Measurements from ENCODE around the gene CRABP2.

The CRABP2 gene

DNA sequence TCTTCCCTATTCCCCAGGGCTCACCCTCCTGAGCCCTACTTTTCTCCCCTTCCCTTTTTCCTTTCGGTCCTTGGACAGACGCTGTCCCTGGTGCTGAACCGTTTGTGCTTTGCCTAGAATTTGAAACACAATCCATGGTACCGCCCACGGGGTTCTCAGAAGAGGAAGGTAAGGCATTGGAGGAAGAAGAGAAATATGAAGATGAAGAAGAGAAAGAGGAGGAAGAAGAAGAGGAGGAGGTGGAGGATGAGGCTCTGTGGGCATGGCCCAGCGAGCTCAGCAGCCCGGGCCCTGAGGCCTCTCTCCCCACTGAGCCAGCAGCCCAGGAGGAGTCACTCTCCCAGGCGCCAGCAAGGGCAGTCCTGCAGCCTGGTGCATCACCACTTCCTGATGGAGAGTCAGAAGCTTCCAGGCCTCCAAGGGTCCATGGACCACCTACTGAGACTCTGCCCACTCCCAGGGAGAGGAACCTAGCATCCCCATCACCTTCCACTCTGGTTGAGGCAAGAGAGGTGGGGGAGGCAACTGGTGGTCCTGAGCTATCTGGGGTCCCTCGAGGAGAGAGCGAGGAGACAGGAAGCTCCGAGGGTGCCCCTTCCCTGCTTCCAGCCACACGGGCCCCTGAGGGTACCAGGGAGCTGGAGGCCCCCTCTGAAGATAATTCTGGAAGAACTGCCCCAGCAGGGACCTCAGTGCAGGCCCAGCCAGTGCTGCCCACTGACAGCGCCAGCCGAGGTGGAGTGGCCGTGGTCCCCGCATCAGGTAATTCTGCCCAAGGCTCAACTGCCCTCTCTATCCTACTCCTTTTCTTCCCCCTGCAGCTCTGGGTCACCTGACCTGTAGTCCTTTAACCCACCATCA is 53.0 kb downstream of the CRABP2 start:
- DNase-seq = no peak

Measured in DMS79 treated with DMSO at 0.1 percent for 48 hours (cell line).